Caco-2 (cell line): Measurements from ENCODE around the gene CD160. TPM values are rescaled to one million over a fixed set of nuclear protein-coding genes. Genes with fewer than 3 reads are reported as not detected.

Experiments used
- BruUV-seq: library from RNA; stranded (reverse); fragments of 400-500 nt; replicated peaks from 2 replicates; lab custom pipeline; 2021; lab: Mats Ljungman, UMichigan
- CTCF ChIA-PET: fragments of 300-600 bp; sonication (Branson Sonifier 250); formaldehyde crosslinking; loops from one replicate; lab custom pipeline; 2022; ENCODE audit warnings: antibody characterized with exemption; lab: Charles Lee
- POLR2A ChIA-PET: fragments of 300-600 bp; sonication (Branson Sonifier 250); formaldehyde crosslinking; loops from one replicate; lab custom pipeline; 2022; ENCODE audit warnings: antibody characterized with exemption; lab: Charles Lee
- DNase-seq, 2 experiments: peaks; one replicate each; pipeline versions ENCODE4 v3.0.0 to v3.0.0-alpha.2; 2020 to 2022
- H3K27me3 ChIP-seq: replicated peaks from 2 replicates; pipeline ENCODE4 v1.6.0; 2011; ENCODE audit warnings: low read length; ENCODE audit not compliant: control insufficient read depth, insufficient read depth
- H3K36me3 ChIP-seq: 2 replicates; pipeline ENCODE4 v1.5.1; 2011; ENCODE audit warnings: low read length; ENCODE audit not compliant: control insufficient read depth, insufficient read depth
- H3K4me1 ChIP-seq: fragments of 250-450 bp; sonication (Bioruptor Pico); 2 replicates; pipeline ENCODE4 v1.5.1; 2020; ENCODE audit warnings: mild to moderate bottlenecking
- H3K4me3 ChIP-seq: 2 replicates; pipeline ENCODE4 v1.5.1; 2011; ENCODE audit warnings: low read depth, mild to moderate bottlenecking, control low read depth, low read length
- H3K9me3 ChIP-seq: fragments of 250-450 bp; sonication (Bioruptor Pico); 2 replicates; pipeline ENCODE4 v1.5.1; 2020; ENCODE audit warnings: mild to moderate bottlenecking, moderate library complexity
- H3K27ac Mint-ChIP-seq: one replicate; pipeline ENCODE4 v1.8.0; 2022; ENCODE audit warnings: mixed read lengths; ENCODE audit not compliant: unreplicated experiment
- H3K27me3 Mint-ChIP-seq: one replicate; pipeline ENCODE4 v1.8.0; 2022; ENCODE audit warnings: mixed read lengths; ENCODE audit not compliant: insufficient read depth, unreplicated experiment
- H3K36me3 Mint-ChIP-seq: one replicate; pipeline ENCODE4 v1.8.0; 2022; ENCODE audit warnings: mild to moderate bottlenecking, mixed read lengths; ENCODE audit not compliant: insufficient read depth, unreplicated experiment
- H3K4me1 Mint-ChIP-seq: one replicate; pipeline ENCODE4 v1.8.0; 2022; ENCODE audit warnings: low read depth, mixed read lengths; ENCODE audit not compliant: unreplicated experiment
- H3K4me3 Mint-ChIP-seq: one replicate; pipeline ENCODE4 v1.8.0; 2022; ENCODE audit warnings: mild to moderate bottlenecking, moderate library complexity, mixed read lengths; ENCODE audit not compliant: unreplicated experiment
- H3K9me3 Mint-ChIP-seq: one replicate; pipeline ENCODE4 v1.8.0; 2022; ENCODE audit warnings: mixed read lengths; ENCODE audit not compliant: unreplicated experiment
- intact Hi-C: fragments of 100-400 bp; cut with micrococcal nuclease; formaldehyde crosslinking; loops from one replicate; pipeline ENCODE4 v1.10.0; 2022; ENCODE audit not compliant: unreplicated experiment
- total RNA-seq: library from RNA; stranded (reverse); gene quantifications from 2 replicates; pipeline ENCODE4 v1.2.3, GENCODE V29; 2022
- TF ChIP-seq, protein P1 (sequence below), 2 experiments: fragments of 200-600 bp in 1 of 2; IDR thresholded peaks; 1 replicate in 1 of 2; 2 replicates in 1 of 2; pipeline versions ENCODE4 v1.5.1 to v1.8.0; 2011 to 2022; ENCODE audit warnings: antibody characterized with exemption in 1 of 2, control low read depth in 1 of 2, inconsistent platforms in 1 of 2, low read depth in 1 of 2, low read length in 1 of 2, mild to moderate bottlenecking in 1 of 2, moderate library complexity in 1 of 2; ENCODE audit not compliant: insufficient read depth in 1 of 2, severe bottlenecking in 1 of 2, unreplicated experiment in 1 of 2

CD160 gene
- total RNA-seq, 1 experiment from 2014 or later: 0.20 TPM

DNA sequence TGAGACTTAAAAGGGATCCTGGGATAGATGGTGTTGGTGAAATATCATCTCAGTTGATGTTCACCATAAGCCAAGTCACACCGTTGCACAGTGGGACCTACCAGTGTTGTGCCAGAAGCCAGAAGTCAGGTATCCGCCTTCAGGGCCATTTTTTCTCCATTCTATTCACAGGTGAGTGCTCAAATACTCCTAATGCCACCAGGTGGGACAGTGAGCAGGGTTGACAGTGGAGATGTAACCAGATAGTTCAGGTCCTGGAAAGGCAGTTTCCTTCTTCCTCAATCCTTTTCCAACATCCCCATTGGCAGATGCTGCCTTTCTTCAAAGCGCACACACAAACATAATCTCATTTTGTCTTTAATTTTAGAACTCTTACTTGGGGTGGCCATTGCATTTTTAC lies 11.6 kb downstream of the CD160 start:
- CTCF ChIA-PET: no interaction called here

DNA sequence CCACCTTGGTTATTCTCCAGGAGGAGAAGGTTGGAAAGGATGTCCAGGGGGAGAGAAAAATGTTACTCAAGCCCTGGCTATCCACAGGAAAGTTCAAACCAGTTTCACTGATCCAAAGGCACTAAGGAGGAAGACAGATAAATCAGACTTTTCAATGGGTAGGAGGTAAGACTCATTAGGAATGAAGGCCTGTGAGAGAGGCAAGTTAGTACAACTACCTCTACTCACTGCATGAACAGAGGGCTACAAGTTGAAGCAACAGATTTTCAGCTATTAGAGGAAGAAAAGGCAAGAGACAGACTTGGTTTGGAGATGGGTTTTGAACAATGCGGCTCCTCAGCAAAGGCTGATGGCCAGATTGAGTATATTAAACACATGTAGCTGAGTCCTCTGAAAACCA lies 16.9 kb downstream of the CD160 start:
- peaks cover 17% of the 10 kb centered on the region for H3K4me1 ChIP-seq
- Mint-ChIP-seq H3K27ac (no peak overlapping the region), H3K27me3 (peaks cover 2% of the 10 kb centered on the region), H3K9me3 (no peaks in the 10 kb centered on the region), H3K36me3 (peaks cover 22% of the 10 kb centered on the region), H3K4me3 (no peak overlapping the region), H3K4me1 (peaks cover 13% of the 10 kb centered on the region)
- no peak for DNase-seq
- ChIA-PET CTCF (no interaction called here), POLR2A (no interaction called here)
- intact Hi-C loops: no loop called here
- no peaks in the 10 kb centered on the region for H3K27me3 ChIP-seq
- TF ChIP-seq, protein P1, sequence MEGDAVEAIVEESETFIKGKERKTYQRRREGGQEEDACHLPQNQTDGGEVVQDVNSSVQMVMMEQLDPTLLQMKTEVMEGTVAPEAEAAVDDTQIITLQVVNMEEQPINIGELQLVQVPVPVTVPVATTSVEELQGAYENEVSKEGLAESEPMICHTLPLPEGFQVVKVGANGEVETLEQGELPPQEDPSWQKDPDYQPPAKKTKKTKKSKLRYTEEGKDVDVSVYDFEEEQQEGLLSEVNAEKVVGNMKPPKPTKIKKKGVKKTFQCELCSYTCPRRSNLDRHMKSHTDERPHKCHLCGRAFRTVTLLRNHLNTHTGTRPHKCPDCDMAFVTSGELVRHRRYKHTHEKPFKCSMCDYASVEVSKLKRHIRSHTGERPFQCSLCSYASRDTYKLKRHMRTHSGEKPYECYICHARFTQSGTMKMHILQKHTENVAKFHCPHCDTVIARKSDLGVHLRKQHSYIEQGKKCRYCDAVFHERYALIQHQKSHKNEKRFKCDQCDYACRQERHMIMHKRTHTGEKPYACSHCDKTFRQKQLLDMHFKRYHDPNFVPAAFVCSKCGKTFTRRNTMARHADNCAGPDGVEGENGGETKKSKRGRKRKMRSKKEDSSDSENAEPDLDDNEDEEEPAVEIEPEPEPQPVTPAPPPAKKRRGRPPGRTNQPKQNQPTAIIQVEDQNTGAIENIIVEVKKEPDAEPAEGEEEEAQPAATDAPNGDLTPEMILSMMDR (IDR thresholded peaks at IDR 0.05; ENCODE audit: insufficient read depth in 1 of 2, low read depth in 1 of 2, low read length in 1 of 2, severe bottlenecking in 1 of 2, unreplicated experiment in 1 of 2): no peak
- no TSS peak for BruUV-seq
- H3K9me3 ChIP-seq: no peaks in the 10 kb centered on the region
- H3K4me3 ChIP-seq: no peak overlapping the region
- peaks cover 2% of the 10 kb centered on the region for H3K36me3 ChIP-seq

More for the DNA sequence above, 11.6 kb downstream of the CD160 start:
- BruUV-seq: no TSS peak
- Mint-ChIP-seq H3K27me3 (no peaks in the 10 kb centered on the region), H3K27ac (no peak overlapping the region), H3K4me3 (no peak overlapping the region), H3K4me1 (peaks cover 7% of the 10 kb centered on the region), H3K36me3 (no peaks in the 10 kb centered on the region), H3K9me3 (no peaks in the 10 kb centered on the region)
- no peak overlapping the region for H3K4me3 ChIP-seq
- H3K36me3 ChIP-seq: no peaks in the 10 kb centered on the region
- TF ChIP-seq, protein P1 (IDR thresholded peaks at IDR 0.05; ENCODE audit: insufficient read depth in 1 of 2, low read depth in 1 of 2, low read length in 1 of 2, severe bottlenecking in 1 of 2, unreplicated experiment in 1 of 2): peak; percentile 32 to 45
- no peaks in the 10 kb centered on the region for H3K27me3 ChIP-seq
- no peaks in the 10 kb centered on the region for H3K9me3 ChIP-seq
- POLR2A ChIA-PET: no interaction called here
- H3K4me1 ChIP-seq: no peaks in the 10 kb centered on the region
- intact Hi-C loops: no loop called here
- peak in 1 of 2 experiments; percentile 42 for DNase-seq

DNA sequence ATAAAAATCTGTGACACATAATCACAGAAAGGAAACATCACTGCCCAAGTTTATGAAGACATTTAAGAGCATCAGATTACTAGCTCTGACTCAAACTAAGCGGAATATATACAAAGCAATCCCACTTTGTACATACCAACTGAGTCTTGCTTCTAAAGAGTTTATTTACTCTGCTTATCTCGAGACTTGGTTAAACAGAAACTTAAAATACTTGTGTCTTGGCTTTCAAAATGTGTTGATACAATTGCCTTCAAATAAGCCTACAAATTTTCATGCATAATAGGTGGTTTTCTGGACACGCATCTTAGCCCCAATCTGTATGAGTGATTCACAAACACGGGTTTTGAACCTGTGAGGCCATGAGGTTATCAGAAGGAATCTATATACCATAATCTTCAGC lies 21.0 kb downstream of the CD160 start:
- TF ChIP-seq, protein P1 (IDR thresholded peaks at IDR 0.05; ENCODE audit: insufficient read depth in 1 of 2, low read depth in 1 of 2, low read length in 1 of 2, severe bottlenecking in 1 of 2, unreplicated experiment in 1 of 2): no peak
- Mint-ChIP-seq H3K4me3 (no peak overlapping the region), H3K36me3 (peaks cover 57% of the 10 kb centered on the region), H3K27me3 (peaks cover 2% of the 10 kb centered on the region), H3K9me3 (no peaks in the 10 kb centered on the region), H3K27ac (peak overlapping the region; percentile 17), H3K4me1 (peaks cover 19% of the 10 kb centered on the region)
- intact Hi-C loops: loop anchor here (1.0 kb wide), 3 partner anchors 25 to 84 kb away; partner anchors contain the start of genes POLR3C and RNF115
- BruUV-seq: no TSS peak
- no peaks in the 10 kb centered on the region for H3K27me3 ChIP-seq
- H3K4me3 ChIP-seq: no peak overlapping the region
- DNase-seq: peak; percentile 52 to 56
- CTCF ChIA-PET: interaction anchor here (1.8 kb wide), 1 partner anchor 19 kb away, joined by 11 read pairs; no protein-coding TSS in a partner anchor
- H3K9me3 ChIP-seq: no peaks in the 10 kb centered on the region
- H3K36me3 ChIP-seq: peaks cover 4% of the 10 kb centered on the region
- POLR2A ChIA-PET: no interaction called here
- H3K4me1 ChIP-seq: peaks cover 20% of the 10 kb centered on the region
